ENCODE measurements around the gene PLA2G2C.

PLA2G2C gene

DNA sequence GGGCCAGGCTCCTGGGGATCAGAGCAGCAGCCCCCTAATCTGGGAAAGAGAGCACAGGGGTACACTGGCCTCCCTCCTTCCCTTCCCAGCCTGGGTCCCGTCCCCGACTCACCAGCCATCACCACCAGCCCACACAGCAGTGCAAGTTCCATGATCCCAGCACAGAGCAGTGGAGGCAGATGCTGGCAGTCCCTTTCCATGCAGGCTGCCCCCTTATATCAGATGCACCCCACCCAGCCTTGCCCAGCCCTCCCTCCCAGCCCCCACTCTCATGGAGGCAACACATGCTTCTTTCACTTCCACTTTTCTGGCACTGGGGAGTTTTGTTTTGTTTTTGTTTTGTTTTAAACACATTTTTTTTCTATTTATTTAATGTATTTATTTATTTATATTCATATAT is 67.0 kb downstream of the PLA2G2C start, which contains the start of gene PLA2G2D:
Gene PLA2G2D, minus strand, starts transcription at position 190 of the 400 bp plus-strand sequence. Its CDS starts 38 bp downstream, at position 152.
- TF ChIP-seq, protein P1, sequence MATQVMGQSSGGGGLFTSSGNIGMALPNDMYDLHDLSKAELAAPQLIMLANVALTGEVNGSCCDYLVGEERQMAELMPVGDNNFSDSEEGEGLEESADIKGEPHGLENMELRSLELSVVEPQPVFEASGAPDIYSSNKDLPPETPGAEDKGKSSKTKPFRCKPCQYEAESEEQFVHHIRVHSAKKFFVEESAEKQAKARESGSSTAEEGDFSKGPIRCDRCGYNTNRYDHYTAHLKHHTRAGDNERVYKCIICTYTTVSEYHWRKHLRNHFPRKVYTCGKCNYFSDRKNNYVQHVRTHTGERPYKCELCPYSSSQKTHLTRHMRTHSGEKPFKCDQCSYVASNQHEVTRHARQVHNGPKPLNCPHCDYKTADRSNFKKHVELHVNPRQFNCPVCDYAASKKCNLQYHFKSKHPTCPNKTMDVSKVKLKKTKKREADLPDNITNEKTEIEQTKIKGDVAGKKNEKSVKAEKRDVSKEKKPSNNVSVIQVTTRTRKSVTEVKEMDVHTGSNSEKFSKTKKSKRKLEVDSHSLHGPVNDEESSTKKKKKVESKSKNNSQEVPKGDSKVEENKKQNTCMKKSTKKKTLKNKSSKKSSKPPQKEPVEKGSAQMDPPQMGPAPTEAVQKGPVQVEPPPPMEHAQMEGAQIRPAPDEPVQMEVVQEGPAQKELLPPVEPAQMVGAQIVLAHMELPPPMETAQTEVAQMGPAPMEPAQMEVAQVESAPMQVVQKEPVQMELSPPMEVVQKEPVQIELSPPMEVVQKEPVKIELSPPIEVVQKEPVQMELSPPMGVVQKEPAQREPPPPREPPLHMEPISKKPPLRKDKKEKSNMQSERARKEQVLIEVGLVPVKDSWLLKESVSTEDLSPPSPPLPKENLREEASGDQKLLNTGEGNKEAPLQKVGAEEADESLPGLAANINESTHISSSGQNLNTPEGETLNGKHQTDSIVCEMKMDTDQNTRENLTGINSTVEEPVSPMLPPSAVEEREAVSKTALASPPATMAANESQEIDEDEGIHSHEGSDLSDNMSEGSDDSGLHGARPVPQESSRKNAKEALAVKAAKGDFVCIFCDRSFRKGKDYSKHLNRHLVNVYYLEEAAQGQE (IDR thresholded peaks at IDR 0.05; ENCODE audit: insufficient replicate concordance, low read depth): no peak
- TF ChIP-seq GABPA (IDR thresholded peaks at IDR 0.05; ENCODE audit: low read depth) (no peak), SPI1 (IDR thresholded peaks at IDR 0.05; ENCODE audit: borderline replicate concordance, low read depth) (no peak), CTCF (IDR thresholded peaks at IDR 0.05; ENCODE audit: insufficient read depth, low read length) (no peak), POLR2AphosphoS5 (IDR thresholded peaks at IDR 0.05; ENCODE audit: low read depth) (no peak)
- peaks cover 4% of the 10 kb centered on the region for H3K27me3 ChIP-seq (ENCODE audit: insufficient read depth, poor library complexity, severe bottlenecking)
- no peak for DNase-seq (ENCODE audit: low read depth in 1 of 2, low spot score in 1 of 2)
- H3K27ac ChIP-seq (replicated peaks): no peak within 1 kb of the TSS
- no peak within 1 kb of the TSS for H3K4me3 ChIP-seq (replicated peaks; ENCODE audit: insufficient read depth, low read length)

- no peak for DNase-seq (ENCODE audit: low read depth in 1 of 2, low spot score in 1 of 2)
- TF ChIP-seq POLR2AphosphoS5 (IDR thresholded peaks at IDR 0.05; ENCODE audit: low read depth) (no peak), SPI1 (IDR thresholded peaks at IDR 0.05; ENCODE audit: borderline replicate concordance, low read depth) (no peak), GABPA (IDR thresholded peaks at IDR 0.05; ENCODE audit: low read depth) (no peak), CTCF (IDR thresholded peaks at IDR 0.05; ENCODE audit: insufficient read depth, low read length) (no peak)
- TF ChIP-seq, protein P1 (IDR thresholded peaks at IDR 0.05; ENCODE audit: insufficient replicate concordance, low read depth): no peak
- H3K27me3 ChIP-seq (ENCODE audit: insufficient read depth, poor library complexity, severe bottlenecking): peaks cover 4% of the 10 kb centered on the region
- no peak overlapping the region for H3K4me3 ChIP-seq (replicated peaks; ENCODE audit: insufficient read depth, low read length)
- no peak overlapping the region for H3K27ac ChIP-seq (replicated peaks)
Measured at GRCh38 chr1:20117236-20117635, 69.1 kb downstream of the PLA2G2C start.

DNA sequence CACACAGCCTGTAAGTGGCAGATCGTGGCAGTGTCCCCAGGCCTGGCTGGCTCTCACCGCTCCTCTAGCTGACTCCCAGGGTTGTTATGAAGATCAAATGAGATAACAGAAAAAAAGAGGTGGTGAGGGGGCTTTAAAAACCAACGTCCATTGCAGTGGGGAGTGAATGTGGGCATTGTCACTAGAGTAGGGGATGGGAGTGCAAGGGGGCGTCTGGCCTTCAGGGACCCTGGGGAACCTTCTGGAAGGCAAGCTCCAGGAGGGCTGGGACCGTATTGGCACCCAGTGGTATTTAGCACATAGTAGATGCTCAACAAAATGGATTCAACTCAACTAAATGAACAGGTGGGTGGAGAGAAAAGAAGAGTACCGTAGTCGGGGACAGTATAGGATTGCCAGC is 70.4 kb downstream of the PLA2G2C start:
- H3K27ac ChIP-seq (replicated peaks): no peak overlapping the region
- no peak for DNase-seq (ENCODE audit: low read depth in 1 of 2, low spot score in 1 of 2)
- TF ChIP-seq SPI1 (IDR thresholded peaks at IDR 0.05; ENCODE audit: borderline replicate concordance, low read depth): no peak
- TF ChIP-seq, protein P1 (IDR thresholded peaks at IDR 0.05; ENCODE audit: insufficient replicate concordance, low read depth): no peak
- TF ChIP-seq GABPA (IDR thresholded peaks at IDR 0.05; ENCODE audit: low read depth): no peak
- no peak for TF ChIP-seq POLR2AphosphoS5 (IDR thresholded peaks at IDR 0.05; ENCODE audit: low read depth)
- TF ChIP-seq CTCF (IDR thresholded peaks at IDR 0.05; ENCODE audit: insufficient read depth, low read length): no peak
- no peak overlapping the region for H3K4me3 ChIP-seq (replicated peaks; ENCODE audit: insufficient read depth, low read length)
- H3K27me3 ChIP-seq (ENCODE audit: insufficient read depth, poor library complexity, severe bottlenecking): peaks cover 4% of the 10 kb centered on the region
